Nephron (organoid): Measurements from ENCODE around the gene TLE6.
"Not testable (repeated sequence)": the region's sequence is repeated elsewhere in the genome, so short reads cannot be mapped to it uniquely, and the experiment has no call there.

Source experiments
- H3K27ac Mint-ChIP-seq, 3 experiments: 2 replicates each; pipeline ENCODE4 v1.8.0; 2020; ENCODE audit warnings: mixed read lengths in 3 of 3, mild to moderate bottlenecking in 2 of 3, moderate library complexity in 1 of 3
- H3K27me3 Mint-ChIP-seq: 2 replicates; pipeline ENCODE4 v1.8.0; 2021; ENCODE audit warnings: low read depth, mild to moderate bottlenecking, moderate library complexity, mixed read lengths
- H3K36me3 Mint-ChIP-seq: 2 replicates; pipeline ENCODE4 v1.8.0; 2020; ENCODE audit warnings: low read depth, mixed read lengths
- H3K4me1 Mint-ChIP-seq: 2 replicates; pipeline ENCODE4 v1.8.0; 2020; ENCODE audit warnings: mixed read lengths
- H3K4me3 Mint-ChIP-seq, 3 experiments: 2 replicates each; pipeline ENCODE4 v1.8.0; 2020; ENCODE audit warnings: mild to moderate bottlenecking in 3 of 3, mixed read lengths in 3 of 3, moderate library complexity in 2 of 3
- H3K9me3 Mint-ChIP-seq: 2 replicates; pipeline ENCODE4 v1.8.0; 2020; ENCODE audit warnings: mixed read lengths
- TF ChIP-seq, protein P1 (sequence below), 3 experiments: fragments of 200-600 bp; sonication (generic); IDR thresholded peaks; one replicate each; pipeline ENCODE4 v1.5.0; 2021; ENCODE audit warnings: antibody characterized with exemption in 3 of 3; ENCODE audit not compliant: unreplicated experiment in 3 of 3

TLE6 gene

DNA sequence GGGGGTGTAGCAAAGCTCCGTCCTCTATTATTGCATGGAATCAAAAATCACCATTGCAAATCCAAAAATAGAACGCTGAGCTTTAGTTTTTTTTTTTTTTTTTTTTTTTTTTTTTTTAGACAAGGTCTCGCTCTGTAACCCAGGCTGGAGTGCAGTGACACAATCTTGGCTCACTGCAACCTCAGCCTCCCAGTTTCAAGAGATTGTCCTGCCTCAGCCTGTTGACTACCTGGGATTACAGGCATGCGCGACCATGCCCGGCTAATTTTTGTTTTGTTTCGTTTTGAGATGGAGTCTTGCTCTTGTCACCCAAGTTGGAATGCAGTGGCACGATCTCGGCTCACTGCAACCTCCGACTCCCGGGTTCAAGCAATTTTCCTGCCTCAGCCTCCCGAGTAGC is 17.2 kb upstream of the TLE6 start:
- Mint-ChIP-seq H3K4me1 (peaks cover 6% of the 10 kb centered on the region), H3K27ac (no peak overlapping the region), H3K4me3 (no peak overlapping the region), H3K36me3 (no peaks in the 10 kb centered on the region), H3K9me3 (no peaks in the 10 kb centered on the region), H3K27me3 (peaks cover 11% of the 10 kb centered on the region)
- TF ChIP-seq, protein P1, sequence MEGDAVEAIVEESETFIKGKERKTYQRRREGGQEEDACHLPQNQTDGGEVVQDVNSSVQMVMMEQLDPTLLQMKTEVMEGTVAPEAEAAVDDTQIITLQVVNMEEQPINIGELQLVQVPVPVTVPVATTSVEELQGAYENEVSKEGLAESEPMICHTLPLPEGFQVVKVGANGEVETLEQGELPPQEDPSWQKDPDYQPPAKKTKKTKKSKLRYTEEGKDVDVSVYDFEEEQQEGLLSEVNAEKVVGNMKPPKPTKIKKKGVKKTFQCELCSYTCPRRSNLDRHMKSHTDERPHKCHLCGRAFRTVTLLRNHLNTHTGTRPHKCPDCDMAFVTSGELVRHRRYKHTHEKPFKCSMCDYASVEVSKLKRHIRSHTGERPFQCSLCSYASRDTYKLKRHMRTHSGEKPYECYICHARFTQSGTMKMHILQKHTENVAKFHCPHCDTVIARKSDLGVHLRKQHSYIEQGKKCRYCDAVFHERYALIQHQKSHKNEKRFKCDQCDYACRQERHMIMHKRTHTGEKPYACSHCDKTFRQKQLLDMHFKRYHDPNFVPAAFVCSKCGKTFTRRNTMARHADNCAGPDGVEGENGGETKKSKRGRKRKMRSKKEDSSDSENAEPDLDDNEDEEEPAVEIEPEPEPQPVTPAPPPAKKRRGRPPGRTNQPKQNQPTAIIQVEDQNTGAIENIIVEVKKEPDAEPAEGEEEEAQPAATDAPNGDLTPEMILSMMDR (IDR thresholded peaks at IDR 0.05; ENCODE audit: unreplicated experiment in 3 of 3), result no peak

DNA sequence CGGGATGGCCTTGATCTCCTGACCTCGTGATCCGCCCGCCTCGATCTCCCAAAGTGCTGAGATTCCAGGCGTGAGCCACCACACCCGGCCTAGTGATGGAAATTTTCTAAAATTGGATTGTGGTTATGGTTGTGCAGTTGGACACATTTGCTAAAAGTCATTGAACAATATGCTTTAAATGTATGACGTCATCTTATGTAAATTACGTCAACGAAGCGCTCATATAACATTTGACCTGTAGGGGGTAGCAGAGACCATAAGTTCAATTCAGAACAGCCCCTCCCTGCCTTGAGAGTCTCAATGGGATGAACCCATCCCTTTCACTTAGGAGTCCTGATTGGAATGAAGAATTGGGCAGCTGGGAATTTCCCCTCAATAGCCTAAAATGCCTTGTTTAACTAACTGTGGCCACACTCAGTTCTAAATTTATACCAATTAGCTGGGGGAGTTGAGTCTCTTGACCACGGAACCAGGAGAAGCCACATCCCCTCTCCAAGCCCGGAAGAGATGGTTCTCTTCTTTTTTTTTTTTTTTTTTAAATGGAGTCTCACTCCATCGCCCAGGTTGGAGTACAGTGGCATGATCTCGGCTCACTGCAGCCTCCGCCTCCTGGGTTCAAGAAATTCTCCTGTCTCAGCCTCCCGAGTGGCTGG is 15.2 kb upstream of the TLE6 start:
- peak overlapping the region in 1 of 3 experiments; percentile 19 for H3K4me3 Mint-ChIP-seq
- TF ChIP-seq, protein P1 (IDR thresholded peaks at IDR 0.05; ENCODE audit: unreplicated experiment in 3 of 3), result peak; percentile 77 to 79 (median 78)
- H3K4me1 Mint-ChIP-seq, result peaks cover 6% of the 10 kb centered on the region
- peak overlapping the region; percentile 42 to 53 (median 51) for H3K27ac Mint-ChIP-seq
- no peaks in the 10 kb centered on the region for H3K9me3 Mint-ChIP-seq
- H3K36me3 Mint-ChIP-seq, result no peaks in the 10 kb centered on the region
- peaks cover 11% of the 10 kb centered on the region for H3K27me3 Mint-ChIP-seq

DNA sequence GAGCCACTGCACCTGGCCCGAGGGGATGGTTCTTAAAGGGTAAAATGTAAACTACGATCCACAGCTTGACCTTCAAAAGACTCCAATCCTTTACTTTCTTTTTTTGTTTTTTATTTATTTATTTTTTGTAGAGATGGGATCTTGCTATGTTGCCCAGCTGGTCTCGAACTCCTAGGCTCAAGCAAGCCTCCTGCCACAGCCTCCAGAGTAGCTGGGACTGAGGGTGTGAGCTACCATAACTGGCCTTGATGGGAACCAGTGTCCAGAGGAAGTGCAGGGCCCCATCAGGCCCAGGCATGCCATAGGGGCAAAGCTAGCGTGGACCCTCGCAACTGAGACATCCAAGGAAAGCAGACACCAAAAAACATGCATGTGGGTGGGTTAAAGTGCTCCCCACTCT is 14.2 kb upstream of the TLE6 start:
- H3K36me3 Mint-ChIP-seq, result no peaks in the 10 kb centered on the region
- H3K9me3 Mint-ChIP-seq, result no peaks in the 10 kb centered on the region
- TF ChIP-seq, protein P1 (IDR thresholded peaks at IDR 0.05; ENCODE audit: unreplicated experiment in 3 of 3), result no peak
- peaks cover 9% of the 10 kb centered on the region for H3K4me1 Mint-ChIP-seq
- H3K27ac Mint-ChIP-seq, result no peak overlapping the region
- H3K4me3 Mint-ChIP-seq, result no peak overlapping the region
- H3K27me3 Mint-ChIP-seq, result peaks cover 8% of the 10 kb centered on the region

- Mint-ChIP-seq H3K4me3 (peak overlapping the region in 1 of 3 experiments; percentile 1), H3K4me1 (peaks cover 12% of the 10 kb centered on the region), H3K27ac (peak overlapping the region in 2 of 3 experiments; percentile 41 to 59)
- not testable (repeated sequence) for H3K9me3 Mint-ChIP-seq, H3K27me3 Mint-ChIP-seq, H3K36me3 Mint-ChIP-seq
These were observed 13.7 kb upstream of the TLE6 start for GRCh38 chr19:2963631-2964030.

DNA sequence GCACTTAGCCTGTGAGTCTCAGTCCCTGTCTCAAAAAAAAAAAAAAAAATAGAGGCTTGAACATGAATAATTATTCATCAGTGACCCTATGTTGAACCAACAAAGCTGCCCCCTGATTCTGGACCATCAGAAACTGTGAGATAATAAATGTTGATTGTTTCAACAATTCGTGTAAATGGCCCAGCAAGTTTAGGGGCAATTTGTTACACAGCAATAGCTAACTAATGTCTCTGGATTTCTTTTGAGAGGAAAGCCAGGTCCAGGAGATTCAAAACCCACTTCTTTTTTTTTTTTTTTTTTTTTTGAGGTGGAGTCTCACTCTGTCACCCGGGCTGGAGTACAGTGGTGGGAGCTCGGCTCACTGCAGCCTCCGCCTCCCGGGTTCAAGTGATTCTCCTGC is 12.5 kb upstream of the TLE6 start:
- no peak overlapping the region for H3K4me3 Mint-ChIP-seq
- TF ChIP-seq, protein P1 (IDR thresholded peaks at IDR 0.05; ENCODE audit: unreplicated experiment in 3 of 3), result no peak
- no peaks in the 10 kb centered on the region for H3K9me3 Mint-ChIP-seq
- H3K4me1 Mint-ChIP-seq, result peaks cover 18% of the 10 kb centered on the region
- no peaks in the 10 kb centered on the region for H3K27me3 Mint-ChIP-seq
- no peak overlapping the region for H3K27ac Mint-ChIP-seq
- no peaks in the 10 kb centered on the region for H3K36me3 Mint-ChIP-seq

- peaks cover 6% of the 10 kb centered on the region for H3K27me3 Mint-ChIP-seq
- H3K27ac Mint-ChIP-seq, result peak overlapping the region in 2 of 3 experiments; percentile 13 to 87
- H3K4me3 Mint-ChIP-seq, result no peak overlapping the region
- TF ChIP-seq, protein P1 (IDR thresholded peaks at IDR 0.05; ENCODE audit: unreplicated experiment in 3 of 3), result no peak
- no peaks in the 10 kb centered on the region for H3K9me3 Mint-ChIP-seq
- no peaks in the 10 kb centered on the region for H3K36me3 Mint-ChIP-seq
- H3K4me1 Mint-ChIP-seq, result peaks cover 22% of the 10 kb centered on the region
These were observed 9.4 kb upstream of the TLE6 start for GRCh38 chr19:2967972-2968371.
